HS-5 (cell line): Measurements from ENCODE around the gene ATG4C.
"Not testable (repeated sequence)": the region's sequence is repeated elsewhere in the genome, so short reads cannot be mapped to it uniquely, and the experiment has no call there.

Source experiments
- DNase-seq: peaks from one replicate; pipeline ENCODE4 v3.0.0-alpha.2; 2012; ENCODE audit warnings: low read depth

Gene ATG4C

DNA sequence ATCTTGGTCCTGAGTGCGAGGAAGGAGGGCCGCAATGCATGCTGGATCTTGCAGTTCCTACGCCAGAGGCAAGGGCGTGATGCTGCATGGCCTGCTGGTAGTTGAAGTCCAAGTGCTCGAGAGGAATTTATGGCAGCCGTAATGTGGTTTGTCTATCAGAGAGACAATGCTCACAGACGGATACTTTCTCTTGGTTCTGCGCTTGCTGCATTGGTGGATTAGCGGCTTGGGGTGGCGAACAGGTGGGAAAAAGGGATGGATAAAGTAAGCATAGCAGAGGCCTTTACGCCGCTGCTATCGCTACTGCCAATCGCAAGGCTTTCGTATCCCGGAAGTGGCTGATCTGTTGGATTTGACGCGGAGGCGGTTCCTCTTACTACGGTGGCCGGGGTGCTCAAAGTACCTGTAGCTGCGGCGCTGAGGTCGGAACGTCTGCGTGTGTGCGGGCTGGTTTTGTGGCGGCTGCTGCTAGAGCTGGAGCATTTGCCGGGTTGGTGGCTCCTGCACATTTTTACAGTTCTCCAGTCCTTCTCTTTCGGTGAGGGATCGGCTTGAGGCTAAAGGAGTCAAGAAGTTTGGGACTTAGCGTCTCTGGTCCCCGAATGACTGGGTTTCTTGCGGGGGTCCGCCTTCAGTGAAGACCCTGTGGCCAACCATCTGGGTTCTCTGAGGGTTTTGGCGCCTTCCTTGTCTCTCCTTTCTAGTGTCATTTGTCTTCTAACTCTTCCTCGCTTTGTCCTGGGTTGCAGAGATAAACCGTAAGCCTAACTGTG, at the start of gene ATG4C:
ATG4C (plus strand) TSS at position 397 of the 773 bp plus-strand sequence. CDS start 19,655 bp downstream, outside the sequence.
- DNase-seq: peak; percentile 92

DNA sequence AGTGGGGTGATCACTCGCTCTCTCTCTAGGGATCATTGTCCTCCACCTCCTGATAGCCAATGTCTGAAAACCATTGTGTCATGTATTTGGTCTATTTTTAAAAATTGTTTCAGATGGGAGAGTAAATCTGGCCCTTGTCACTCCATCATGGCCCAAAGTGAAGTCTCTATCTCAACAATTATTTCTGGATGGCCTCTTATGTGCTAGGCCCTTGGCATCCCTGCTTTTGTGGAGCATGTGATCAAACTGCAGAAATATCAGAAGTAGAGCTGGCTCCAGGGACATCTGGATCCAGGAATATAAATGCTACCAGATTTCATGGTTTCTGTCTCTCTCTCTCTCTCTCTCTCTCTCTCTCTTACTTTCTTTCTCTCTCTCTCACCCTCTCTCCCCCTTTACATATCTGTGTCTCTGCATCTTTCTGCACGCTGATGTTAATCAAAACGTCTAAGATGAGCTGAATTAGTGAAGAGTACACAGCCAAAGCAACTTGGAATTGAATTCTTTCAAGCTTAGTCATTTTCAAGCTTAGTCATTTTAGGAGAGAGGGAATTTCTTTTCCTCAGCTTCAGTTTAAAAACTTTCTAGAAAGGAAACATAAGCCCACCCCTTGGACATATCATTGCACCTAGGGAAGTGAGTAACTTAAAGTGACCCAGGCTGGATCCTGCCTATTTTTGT, 48.3 kb upstream of the ATG4C start:
- peak; percentile 68 for DNase-seq

DNA sequence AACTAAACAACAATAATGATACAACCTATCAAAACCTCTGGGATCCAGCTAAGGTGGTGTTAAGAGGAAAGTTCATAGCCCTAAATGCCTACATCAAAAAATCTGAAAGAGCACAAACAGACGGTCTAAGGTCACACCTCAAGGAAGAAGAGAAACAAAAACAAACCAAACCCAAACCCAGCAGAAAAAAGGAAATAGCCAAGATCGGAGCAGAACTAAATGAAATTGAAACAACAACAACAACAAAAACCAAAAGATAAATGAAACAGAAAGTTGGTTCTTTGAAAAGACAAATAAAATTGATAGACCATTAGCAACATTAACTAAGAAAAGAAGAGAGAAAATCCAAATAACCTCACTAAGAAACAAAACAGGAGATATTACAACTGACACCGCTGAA, 43.2 kb upstream of the ATG4C start:
- not testable (repeated sequence) for DNase-seq

DNA sequence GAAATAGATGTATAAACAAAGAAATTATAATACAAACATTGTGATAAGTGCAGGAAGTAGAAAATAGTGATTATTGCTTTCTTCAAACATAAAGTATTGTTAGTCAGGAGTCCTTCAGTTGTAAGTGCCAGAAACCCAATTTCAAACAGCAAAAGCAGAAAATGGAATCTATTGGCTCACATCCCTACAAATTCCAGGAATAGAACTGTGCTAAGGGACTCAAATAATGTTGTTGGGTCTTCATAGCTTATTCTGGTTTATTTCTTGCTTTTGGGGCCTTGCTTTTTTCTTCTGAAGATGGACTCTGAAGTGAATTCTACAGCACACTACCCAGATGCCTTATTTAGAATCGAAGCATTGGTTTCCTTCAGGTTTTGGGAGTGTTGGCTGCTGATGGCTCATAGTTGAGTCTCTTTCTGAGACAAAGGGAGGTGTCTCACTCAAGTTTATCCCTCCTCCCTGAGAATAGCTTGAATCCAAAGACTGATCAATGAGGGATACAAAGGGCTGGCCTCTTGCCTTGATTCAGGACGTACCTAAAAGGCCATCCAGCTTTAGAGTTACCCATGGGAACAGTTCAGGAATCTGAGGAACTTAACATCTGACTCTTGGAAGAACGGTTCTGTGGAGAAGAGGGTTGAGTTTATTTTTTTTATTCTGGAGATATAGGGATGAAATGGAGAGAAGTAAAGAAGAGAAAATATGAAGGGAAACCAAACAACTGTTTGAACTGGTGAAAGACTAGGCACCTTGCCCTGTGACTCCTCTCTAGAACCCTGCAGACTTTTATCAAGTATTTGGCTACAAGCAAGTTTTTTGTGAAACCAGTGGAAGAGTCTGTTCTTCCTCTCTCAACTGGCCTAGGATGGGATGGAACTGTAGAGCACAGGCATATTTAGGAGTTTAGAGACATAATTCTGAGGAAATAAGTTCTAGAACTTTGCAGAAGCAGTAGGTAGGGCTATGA, 39.0 kb upstream of the ATG4C start:
- DNase-seq: no peak

GRCh38 chr1:62746086-62746808, 37.7 kb upstream of the ATG4C start:
- DNase-seq: no peak

- no peak for DNase-seq
These were observed 37.2 kb upstream of the ATG4C start for GRCh38 chr1:62746809-62747138.

DNA sequence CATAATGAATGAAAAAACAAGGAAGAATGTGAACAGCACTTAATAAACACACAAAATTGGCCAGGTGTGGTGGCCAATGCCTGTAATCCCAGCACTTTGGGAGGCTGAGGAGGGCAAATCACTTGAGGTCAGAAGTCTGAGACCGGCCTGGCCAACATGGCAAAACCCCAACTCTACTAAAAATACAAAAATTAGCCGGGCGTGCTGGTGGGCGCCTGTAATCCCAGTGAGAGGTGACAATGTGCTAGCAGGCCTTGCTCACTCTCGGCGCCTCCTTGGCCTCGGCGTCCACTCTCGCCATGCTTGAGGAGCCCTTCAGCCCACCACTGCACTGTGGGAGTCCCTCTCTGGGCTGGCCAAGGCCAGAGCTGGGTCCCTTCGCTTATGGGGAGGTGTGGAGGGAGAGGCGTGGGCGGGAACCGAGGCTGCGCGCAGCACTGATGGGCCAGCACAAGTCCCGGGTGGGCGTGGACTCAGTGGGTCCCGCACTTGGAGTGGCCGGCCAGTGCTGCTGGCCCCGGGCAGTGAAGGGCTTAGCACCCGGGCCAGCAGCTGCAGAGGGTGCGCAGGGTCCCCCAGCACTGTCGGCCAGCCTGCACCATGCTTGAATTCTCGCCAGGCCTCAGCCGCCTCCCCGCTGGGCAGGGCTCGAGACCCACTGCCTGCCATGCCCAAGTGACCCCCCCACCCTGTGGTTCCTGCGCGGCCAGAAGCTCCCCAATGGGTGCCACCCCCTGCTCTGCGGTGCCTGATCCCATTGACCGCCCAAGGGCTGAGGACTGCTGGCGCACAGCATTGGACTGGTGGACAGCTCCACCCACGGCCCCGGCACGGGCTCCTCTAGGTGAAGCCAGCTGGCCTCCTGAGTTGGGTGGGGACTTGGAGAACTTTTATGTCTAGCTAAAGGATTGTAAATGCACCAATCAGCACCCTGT, 30.6 kb upstream of the ATG4C start:
- DNase-seq: no peak

DNA sequence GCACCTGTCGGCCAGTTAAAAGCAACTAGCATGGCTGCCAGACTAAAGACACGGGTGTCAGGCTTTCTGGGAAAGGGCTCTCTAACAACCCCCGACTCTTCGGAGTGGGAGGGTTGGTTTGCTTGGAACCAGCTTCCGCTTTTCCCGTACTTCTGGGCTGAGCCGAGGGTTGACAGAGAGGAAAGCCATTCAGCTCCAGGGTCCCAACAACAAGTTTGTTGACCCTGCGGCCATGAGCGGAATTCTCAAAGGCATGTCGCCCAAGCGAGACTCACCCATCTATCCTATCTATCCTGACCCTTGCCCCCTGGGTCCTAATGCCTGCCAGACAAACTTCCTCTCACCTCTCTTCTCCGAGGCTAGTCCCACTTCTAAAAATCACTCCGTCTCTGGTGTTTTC, 29.0 kb upstream of the ATG4C start:
- DNase-seq: not testable (repeated sequence)

DNA sequence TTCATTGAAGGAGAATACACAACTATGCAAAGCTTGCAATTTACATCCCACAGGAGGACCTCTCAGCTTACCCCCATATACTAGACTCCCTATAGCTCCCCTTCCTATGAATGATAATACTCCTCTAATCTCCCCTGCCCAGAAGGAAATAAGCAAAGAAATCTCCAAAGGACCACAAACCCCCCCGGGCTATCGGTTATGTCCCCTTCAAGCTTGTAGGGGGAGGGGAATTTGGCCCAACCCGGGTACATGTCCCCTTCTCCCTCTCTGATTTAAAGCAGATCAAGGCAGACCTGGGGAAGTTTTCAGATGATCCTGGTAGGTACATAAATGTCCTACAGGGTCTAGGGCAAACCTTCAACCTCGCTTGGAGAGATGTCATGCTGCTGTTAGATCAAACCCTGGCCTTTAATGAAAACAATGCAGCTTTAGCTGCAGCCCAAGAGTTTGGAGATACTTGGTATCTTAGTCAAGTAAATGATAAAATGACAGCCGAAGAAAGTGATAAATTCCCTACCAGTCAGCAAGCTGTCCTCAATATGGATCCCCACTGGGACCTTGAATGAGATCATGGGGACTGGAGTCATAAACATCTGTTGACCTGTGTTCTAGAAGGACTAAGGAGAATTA, 27.6 kb upstream of the ATG4C start:
- DNase-seq: not testable (repeated sequence)

GRCh38 chr1:62759232-62759875, 24.6 kb upstream of the ATG4C start:
- DNase-seq: not testable (repeated sequence)

DNA sequence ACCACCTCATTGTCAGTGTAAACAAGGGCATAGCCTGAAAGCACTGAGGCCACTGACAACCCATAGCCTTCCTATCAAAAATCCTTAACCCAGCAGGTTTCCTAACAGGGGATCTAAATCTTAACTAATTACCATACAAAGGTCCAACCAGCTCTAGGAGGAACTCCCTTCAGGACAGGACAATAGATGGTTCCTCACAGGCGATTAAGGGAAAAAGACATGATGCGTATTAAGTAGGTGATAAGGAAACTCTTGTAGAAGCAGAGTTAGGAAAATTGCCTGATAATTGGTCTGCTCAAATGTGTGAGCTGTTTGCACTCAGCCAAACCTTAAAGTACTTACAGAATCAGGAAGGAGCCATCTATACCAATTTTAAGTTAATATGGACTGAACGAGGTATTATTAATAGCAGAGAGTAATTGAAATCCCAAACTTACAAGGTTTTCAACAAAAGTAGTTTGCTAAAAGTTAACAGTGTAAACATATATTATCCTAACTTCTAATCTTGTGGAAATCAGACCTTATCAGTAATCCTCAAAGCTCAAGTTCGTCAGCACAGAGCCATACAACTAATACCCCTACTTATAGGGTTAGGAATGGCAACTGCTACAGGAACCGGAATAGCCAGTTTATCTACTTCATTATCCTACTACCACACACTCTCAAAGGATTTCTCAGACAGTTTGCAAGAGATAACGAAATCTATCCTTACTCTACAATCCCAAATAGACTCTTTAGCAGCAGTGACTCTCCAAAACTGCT, 23.7 kb upstream of the ATG4C start:
- not testable (repeated sequence) for DNase-seq

- not testable (repeated sequence) for DNase-seq
These were observed 22.6 kb upstream of the ATG4C start for GRCh38 chr1:62761223-62761870.

DNA sequence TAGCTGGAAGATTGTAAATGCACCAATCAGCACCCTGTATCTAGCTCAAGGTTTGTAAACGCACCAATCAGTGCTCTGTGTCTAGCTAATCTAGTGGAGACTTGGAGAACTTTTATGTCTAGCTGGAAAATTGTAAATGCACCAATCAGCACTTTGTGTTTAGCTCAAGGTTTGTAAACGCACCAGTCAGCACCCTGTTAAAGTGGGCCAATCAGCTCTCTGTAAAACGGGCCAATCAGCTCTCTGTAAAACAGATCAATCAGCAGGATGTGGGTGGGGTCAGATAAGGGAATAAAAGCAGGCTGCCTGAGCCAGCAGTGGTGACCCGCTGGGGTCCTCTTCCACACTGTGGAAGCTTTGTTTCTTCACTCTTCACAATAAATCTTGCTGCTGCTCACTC, 21.9 kb upstream of the ATG4C start:
- DNase-seq: not testable (repeated sequence)

DNA sequence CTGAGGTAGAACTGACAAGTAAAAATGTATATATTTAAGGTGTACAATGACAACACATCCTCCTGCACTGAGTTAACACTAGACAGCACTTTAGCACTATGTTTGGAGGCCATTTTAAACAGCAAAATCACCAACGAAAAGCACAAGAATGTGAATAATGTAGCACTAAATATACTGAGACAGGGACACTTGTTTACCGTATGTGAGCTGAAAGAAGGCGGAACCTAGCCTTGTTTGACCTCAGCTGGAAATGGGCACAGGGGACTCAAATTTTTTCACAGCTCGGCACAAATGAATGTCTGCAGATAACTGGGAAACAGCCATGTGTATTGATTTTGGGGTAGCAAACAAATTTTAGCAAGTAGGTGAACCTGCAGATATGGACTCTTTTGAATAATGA, 18.0 kb upstream of the ATG4C start:
- DNase-seq: no peak

DNA sequence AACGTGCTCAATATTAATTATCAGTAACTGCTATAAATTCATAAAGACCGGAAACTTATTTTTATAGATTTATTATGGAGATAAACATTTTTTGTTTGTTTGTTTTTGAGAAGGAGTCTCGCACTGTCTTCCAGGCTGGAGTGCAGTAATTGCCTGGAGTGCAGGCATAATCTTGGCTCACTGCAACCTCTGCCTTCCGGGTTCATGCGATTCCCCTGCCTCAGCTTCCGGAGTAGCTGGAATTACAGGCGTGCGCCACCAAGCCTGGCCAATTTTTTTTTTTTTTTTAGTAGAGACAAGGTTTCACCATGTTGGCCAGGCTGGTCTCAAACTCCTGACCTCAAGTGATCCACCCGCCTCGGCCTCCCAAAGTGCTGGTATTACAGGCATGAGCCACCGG, 15.4 kb upstream of the ATG4C start:
- DNase-seq: not testable (repeated sequence)

GRCh38 chr1:62772607-62773295, 11.2 kb upstream of the ATG4C start:
- no peak for DNase-seq

DNA sequence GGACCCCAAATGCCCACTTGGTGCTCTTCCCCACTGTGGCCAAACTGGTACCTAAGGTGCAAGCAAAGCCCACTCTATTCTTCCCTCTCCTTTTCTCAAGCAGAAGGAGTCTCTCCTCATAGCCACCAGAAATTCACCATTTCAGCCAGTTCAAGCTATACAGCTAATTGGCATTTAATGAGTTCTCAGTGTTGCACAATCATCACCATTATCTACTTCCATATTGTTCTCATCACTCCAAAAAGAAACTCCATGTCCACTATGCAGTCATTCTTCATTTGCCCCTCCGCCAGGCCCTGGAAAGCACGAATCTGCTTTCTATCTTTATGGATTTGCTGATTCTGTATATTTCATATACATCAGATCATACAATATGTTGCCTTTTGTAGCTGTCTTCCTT, 9.9 kb upstream of the ATG4C start:
- DNase-seq: no peak
